Left lung (tissue), 10 donors: ENCODE data around the gene ZCCHC24. TPM values are rescaled to one million over a fixed set of nuclear protein-coding genes. Genes with fewer than 3 reads are reported as not detected.
"Not testable (repeated sequence)": the region's sequence is repeated elsewhere in the genome, so short reads cannot be mapped to it uniquely, and the experiment has no call there.

Source experiments
- ATAC-seq: fragments of 200-7000 bp; cut with Tn5 transposase; one replicate; pipeline ENCODE4 v1.9.1; 2020; ENCODE audit warnings: moderate library complexity
- DNase-seq, 4 donors: peaks; one replicate each; pipeline ENCODE4 v3.0.0-alpha.2; 2013 to 2020
- H3K27ac ChIP-seq, 2 donors: fragments of 200-600 bp; sonication (generic) in 1 of 2; one replicate each; pipeline versions ENCODE4 v1.5.0 to v1.8.0; 2020 to 2021
- H3K27me3 ChIP-seq, 2 donors: fragments of 200-600 bp; sonication (generic) in 1 of 2; one replicate each; pipeline versions ENCODE4 v1.5.0 to v1.8.0; 2020 to 2021
- H3K36me3 ChIP-seq, 2 donors: fragments of 200-600 bp; sonication (generic) in 1 of 2; one replicate each; pipeline versions ENCODE4 v1.5.0 to v1.8.0; 2020 to 2021
- H3K4me1 ChIP-seq, 2 donors: fragments of 200-600 bp; one replicate each; pipeline ENCODE4 v1.8.0; 2021
- H3K4me3 ChIP-seq, 2 donors: fragments of 200-600 bp; sonication (generic) in 1 of 2; one replicate each; pipeline versions ENCODE4 v1.5.0 to v1.8.0; 2020 to 2021; ENCODE audit warnings: mild to moderate bottlenecking in 1 of 2
- H3K9me3 ChIP-seq, 2 donors: fragments of 200-600 bp; sonication (generic) in 1 of 2; one replicate each; pipeline versions ENCODE4 v1.5.0 to v1.8.0; 2020 to 2021
- intact Hi-C, 2 donors: fragments of 100-400 bp; cut with DNase I; formaldehyde crosslinking; loops; one replicate each; pipeline versions ENCODE4 v1.11.2 to v1.14.2; 2022
- polyA plus RNA-seq, 6 donors: library from polyadenylated mRNA; unstranded; fragments of 120-200 nt; gene quantifications; one replicate each; pipeline ENCODE4 v1.2.1, GENCODE V29; 2013; ENCODE audit not compliant: insufficient read length in 6 of 6
- total RNA-seq, 2 donors: library from RNA; stranded (reverse); fragmentation: NEBNext Ultra II Directional; extraction: Animal tissue kit (Norgen Biotek cat#: 25700); gene quantifications; one replicate each; pipeline ENCODE4 v1.2.1, GENCODE V29; 2021
- TF ChIP-seq, protein P1 (sequence below), 2 donors: fragments of 200-600 bp; sonication (generic) in 1 of 2; IDR thresholded peaks; one replicate each; pipeline versions ENCODE4 v1.5.0 to v1.8.0; 2021; ENCODE audit warnings: antibody characterized with exemption in 2 of 2
- donor health status: DM: no; HTN: yes; CAD: no.
- donor health status: DM: no; HTN: no; CAD: no.

ZCCHC24 gene
- total and polyA plus RNA-seq, 8 donors, result 28.9 to 48.3 (median 37.1) TPM

DNA sequence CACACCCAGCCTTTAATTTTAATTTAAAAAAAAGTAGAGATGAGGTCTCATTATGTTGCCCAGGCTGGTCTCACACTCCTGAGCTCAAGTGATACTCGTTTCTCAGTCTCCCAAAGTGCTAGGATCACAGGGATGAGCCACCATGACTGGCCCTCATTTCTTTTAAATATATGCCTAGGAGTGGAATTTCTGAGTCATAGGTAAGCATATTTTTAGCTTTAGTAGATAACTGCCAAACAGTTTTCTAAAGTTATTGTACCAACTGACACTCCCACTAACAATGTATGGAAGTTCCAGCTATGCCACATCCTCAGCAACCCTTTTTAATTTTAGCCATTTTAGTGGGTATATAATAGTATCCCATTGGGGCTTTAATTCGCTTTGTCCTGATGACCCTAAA, 111.9 kb downstream of the ZCCHC24 start:
- Histone ChIP-seq H3K36me3 (no peaks in the 10 kb centered on the region), H3K4me3 (no peak overlapping the region), H3K27me3 (no peaks in the 10 kb centered on the region), H3K9me3 (no peaks in the 10 kb centered on the region), H3K4me1 (peaks cover 0 to 12% of the 10 kb centered on the region in 2 donors), H3K27ac (no peak overlapping the region)
- TF ChIP-seq, protein P1, sequence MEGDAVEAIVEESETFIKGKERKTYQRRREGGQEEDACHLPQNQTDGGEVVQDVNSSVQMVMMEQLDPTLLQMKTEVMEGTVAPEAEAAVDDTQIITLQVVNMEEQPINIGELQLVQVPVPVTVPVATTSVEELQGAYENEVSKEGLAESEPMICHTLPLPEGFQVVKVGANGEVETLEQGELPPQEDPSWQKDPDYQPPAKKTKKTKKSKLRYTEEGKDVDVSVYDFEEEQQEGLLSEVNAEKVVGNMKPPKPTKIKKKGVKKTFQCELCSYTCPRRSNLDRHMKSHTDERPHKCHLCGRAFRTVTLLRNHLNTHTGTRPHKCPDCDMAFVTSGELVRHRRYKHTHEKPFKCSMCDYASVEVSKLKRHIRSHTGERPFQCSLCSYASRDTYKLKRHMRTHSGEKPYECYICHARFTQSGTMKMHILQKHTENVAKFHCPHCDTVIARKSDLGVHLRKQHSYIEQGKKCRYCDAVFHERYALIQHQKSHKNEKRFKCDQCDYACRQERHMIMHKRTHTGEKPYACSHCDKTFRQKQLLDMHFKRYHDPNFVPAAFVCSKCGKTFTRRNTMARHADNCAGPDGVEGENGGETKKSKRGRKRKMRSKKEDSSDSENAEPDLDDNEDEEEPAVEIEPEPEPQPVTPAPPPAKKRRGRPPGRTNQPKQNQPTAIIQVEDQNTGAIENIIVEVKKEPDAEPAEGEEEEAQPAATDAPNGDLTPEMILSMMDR (IDR thresholded peaks at IDR 0.05), result no peak
- ATAC-seq (no peak), DNase-seq (no peak)
- intact Hi-C loops, result no loop called here

DNA sequence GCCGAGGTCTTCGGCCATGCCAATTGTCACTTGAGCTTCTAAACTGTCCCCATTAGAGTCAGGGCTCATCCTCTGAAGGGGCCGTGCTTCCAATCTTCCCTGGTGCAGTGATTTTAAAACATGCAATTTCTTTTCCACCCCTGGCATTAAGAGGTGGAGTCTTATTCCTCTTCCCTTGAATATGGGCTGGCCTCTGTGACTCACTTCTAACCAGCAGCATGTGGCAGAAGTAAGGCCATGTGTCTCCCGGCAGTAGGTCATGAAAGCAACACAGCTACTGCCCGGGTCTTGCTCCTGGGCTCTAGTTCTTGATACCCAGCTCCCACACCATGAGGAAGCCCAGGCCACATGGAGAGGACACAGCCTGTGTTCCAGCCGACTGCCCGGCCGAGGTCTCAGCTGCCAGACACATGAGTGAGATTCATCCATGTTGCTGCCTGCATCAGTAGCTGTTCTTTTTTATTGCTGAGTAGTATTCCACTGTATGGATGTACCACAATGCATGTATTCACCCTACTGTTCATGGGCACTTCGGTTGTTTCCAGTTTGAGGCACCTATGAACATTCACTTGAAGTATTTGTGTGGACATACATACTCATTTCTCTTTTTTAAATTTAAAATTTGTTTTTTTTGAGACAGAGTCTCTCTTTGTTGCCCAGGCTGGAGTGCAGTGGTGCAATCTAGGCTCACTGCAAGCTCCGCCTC, 112.7 kb downstream of the ZCCHC24 start:
- ATAC-seq, intact Hi-C loops, H3K27me3 ChIP-seq, H3K27ac ChIP-seq, H3K9me3 ChIP-seq, H3K36me3 ChIP-seq, DNase-seq, H3K4me3 ChIP-seq: not testable (repeated sequence)
- H3K4me1 ChIP-seq, result peaks cover 0 to 12% of the 10 kb centered on the region in 2 donors

Other genes starting within 250 kb of the ZCCHC24 start
- 10 to 100 TPM; 32.9 to 75.6 TPM for gene PPIF, start 98.2 kb downstream of the ZCCHC24 start, total RNA-seq
- gene PPIF, start 98.2 kb downstream of the ZCCHC24 start, polyA plus RNA-seq, result 10 to 100 TPM; 29.7 to 35.4 (median 30.7) TPM
- under 1 TPM; 0.24 to 0.76 TPM for gene EIF5AL1, start 66.9 kb upstream of the ZCCHC24 start, total RNA-seq
- gene EIF5AL1, start 66.9 kb upstream of the ZCCHC24 start, polyA plus RNA-seq, result 1 to 10 TPM in 3 of 6 donors, under 1 TPM in 3; 0.18 to 3.5 (median 1.1) TPM
- gene SFTPA2, start 114.8 kb upstream of the ZCCHC24 start, total RNA-seq, result over 10,000 TPM in 1 of 2 donors, 1,000 to 10,000 TPM in 1; 3,839 to 13,178 TPM
- gene SFTPA2, start 114.8 kb upstream of the ZCCHC24 start, polyA plus RNA-seq, result 10 to 100 TPM in 1 of 6 donors, 1 to 10 TPM in 4, under 1 TPM in 1; 0.83 to 13.1 (median 6.7) TPM
- gene SFTPA1, start 165.3 kb upstream of the ZCCHC24 start, total RNA-seq, result over 10,000 TPM in 1 of 2 donors, 1,000 to 10,000 TPM in 1; 3,930 to 11,086 TPM
- gene SFTPA1, start 165.3 kb upstream of the ZCCHC24 start, polyA plus RNA-seq, result 100 to 1,000 TPM in 2 of 6 donors, 10 to 100 TPM in 4; 19.7 to 145 (median 69.8) TPM